CD4-positive, alpha-beta T cell treated with Interleukin-1 beta for 1 hour (primary cell): ENCODE results near the gene PSMB5.

Source experiments
- DNase-seq, 2 donors: peaks; one replicate each; pipeline ENCODE4 v3.0.0-alpha.2; 2020 to 2022

PSMB5 gene

DNA sequence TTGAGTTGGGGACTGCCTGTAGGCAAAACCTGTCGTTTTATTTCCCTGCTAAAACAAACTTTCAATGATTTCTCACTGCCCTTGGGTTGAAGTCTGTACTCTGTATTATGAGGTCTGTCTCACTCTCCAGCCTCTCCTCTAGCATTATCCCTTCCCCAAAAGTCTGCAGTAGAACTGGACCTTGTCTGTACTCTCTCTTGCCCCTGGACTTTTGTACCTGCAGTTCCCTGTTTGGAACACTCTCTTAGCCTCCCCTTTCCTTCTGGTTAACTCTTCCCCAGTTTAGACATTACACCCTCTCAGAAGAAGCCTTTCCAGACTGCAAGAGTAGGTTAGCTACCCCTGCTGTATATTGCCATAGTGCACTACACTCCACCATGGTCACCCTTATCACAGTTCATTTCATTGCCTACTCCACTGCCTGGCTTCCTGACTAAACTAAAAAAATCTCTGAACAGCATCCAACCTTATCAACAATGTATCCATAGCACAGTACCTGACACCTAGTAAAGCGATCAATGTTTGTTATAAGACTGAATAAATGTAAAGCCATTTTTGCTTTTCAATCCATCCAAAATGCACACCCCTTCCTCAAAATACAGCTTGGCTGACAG, 48.7 kb downstream of the PSMB5 start:
- no peak for DNase-seq

DNA sequence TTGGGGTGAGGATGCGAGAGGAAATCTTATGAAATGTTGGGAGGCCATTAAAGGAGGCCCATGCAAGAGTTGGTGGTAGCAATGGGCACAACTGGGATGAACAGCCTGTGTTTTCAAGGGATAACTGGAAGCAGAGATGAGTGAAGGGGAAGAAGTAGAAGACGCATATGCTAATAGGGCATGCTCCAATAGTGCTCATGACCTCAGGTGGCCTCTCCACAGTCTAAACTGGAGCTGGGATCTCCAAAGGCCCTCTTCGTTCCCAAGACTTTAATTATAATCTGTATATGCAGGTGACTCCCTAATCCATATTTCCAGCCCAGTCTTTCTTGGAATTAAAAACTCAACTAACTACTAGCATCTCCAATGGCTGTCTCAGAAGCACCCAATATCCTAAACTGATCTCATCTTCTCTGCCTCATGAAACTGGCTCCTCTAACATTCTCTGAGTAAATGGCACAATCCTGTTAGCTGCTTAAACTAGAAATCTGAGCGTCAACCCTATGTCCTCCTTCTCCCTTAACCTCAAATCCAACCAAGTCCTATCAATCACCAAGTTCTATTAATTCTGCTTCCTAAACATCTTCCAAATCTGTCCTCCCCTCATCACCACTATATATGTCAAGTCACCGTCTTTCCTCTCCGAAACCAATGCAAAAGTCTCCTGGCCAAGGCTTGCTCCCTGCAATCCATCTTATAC, 49.6 kb downstream of the PSMB5 start:
- no peak for DNase-seq

DNA sequence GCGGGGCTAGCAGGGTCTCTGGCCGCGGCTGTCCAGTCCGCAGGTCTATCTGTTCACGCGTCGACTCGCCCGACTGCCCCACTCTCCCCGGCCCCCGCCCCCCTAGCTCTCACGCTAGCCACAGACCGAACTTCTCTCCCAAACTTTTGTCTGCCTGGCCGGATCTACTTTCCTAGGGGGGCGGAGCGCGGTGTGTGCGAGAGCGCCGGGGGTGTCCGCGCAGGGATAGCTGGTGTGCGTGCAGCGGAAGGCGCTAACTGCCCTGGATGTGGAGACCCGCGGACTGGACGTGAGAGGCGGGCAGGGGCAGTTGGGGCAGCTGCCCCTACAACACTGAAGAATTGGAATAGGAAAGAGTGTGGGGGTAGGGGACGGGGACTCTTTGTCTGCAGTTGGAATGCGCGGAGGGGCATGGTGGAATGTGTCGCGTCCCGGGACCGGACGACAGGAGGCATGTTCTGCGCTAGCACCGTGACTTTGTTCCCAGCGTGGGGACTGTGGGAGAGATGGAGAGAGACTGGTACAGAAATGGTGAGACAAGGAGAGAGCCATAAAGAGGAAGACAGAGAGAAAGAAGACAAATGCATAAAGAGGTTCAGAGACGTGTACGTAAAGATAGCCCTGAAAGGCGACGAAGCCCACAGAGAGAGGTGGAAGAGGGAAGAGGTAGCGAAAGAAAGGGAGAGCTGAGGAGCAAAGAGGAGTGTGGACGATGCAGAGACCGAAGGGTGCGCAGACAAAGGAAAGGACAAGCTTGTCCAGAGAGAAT, 52.0 kb downstream of the PSMB5 start, which contains the start of gene AJUBA:
Gene AJUBA (minus strand): TSS at position 75 of the 769 bp plus-strand sequence. CDS start 285 bp downstream, outside the sequence.
- DNase-seq, result peak; percentile 72 to 78

DNA sequence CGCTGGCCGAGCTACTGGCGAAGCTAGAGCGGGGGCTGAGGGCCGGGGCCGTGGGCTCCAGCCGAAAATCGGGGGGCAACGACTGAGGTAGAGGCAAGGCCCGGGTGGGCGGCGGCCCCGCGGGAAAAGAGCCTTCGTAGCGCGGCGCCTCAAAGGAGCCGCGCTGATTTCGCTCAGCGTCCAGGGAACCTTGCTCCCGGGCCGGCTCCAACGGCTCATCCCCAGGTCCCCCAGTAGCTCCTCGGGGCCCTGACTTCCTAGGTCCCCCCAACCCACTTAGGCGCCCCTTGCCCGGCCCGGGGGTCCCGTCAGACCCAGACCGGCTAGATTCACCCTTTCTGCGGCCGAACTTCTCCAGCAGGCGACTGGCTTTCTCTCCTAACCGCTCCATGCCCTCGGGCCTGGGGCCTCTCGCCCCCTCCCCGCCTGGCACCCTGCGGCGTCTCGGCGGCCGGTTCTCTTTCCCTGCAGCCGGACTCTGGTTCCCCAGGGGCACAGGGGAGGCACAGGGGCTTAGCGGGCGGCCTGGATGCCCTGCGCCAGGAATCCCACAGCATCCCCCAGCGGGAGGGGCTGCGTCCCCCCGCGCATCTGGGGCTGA, 52.7 kb downstream of the PSMB5 start:
- DNase-seq, result no peak

DNA sequence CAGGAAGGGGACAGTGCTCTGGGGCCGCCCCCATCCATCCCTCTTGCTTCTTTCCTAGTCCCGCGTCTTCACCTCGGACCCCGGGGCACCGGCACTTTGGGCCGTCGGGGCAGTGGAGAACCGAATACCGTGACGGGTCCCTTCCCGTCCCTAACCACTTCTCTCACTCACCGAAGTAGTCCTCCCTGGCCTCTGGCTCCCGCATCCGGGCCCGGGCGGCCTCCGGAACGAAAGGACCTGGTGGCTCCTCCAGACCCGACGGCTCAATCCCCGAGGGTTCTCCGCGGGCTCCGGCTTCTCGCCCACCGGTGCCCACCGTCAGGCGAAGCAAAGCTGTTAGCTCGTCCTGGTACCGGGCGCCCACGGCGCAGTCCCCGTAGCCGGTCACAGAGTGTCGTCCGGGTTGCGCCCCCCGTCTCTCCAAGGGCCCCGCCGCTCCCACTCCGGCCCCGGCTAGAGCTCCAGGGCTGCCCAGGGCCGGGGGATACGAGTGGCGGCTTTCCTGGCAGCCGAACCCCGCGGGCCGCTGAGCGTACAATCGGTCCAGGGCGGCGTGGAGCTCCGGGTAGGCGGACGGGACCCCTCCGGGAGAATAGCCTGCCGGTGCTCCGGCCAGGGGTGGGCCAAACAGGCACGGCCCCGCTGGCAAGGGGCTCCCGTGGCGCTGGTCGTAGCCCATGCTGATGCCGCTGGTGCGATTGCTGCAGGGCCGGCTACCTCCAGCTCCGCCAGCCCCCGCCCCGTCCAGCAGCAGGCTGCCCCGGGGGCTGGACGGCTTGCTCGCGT, 53.4 kb downstream of the PSMB5 start:
- DNase-seq, result peak in 1 of 2 donors; percentile 14

DNA sequence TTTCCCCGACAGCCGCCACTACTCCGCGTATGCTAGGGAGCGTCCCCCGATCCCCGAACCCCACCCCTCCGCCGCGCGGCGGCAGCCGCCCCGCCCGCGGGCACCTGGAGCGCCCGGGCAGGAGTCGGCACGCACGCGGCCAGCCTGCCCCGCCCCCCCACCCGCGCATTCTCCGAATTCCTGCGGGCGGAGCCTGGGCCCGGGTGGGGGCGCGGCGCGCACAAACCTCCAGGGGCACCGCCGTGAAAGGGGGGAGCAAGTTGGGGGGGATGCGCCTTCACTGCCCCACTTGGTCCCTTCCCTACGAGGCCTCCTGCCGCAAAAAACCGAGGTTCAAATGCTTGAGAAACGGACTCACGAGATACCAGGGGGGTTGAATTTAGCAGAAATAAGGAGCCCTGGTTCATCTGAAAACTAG, 54.0 kb downstream of the PSMB5 start:
- DNase-seq, result peak in 1 of 2 donors; percentile 20

DNA sequence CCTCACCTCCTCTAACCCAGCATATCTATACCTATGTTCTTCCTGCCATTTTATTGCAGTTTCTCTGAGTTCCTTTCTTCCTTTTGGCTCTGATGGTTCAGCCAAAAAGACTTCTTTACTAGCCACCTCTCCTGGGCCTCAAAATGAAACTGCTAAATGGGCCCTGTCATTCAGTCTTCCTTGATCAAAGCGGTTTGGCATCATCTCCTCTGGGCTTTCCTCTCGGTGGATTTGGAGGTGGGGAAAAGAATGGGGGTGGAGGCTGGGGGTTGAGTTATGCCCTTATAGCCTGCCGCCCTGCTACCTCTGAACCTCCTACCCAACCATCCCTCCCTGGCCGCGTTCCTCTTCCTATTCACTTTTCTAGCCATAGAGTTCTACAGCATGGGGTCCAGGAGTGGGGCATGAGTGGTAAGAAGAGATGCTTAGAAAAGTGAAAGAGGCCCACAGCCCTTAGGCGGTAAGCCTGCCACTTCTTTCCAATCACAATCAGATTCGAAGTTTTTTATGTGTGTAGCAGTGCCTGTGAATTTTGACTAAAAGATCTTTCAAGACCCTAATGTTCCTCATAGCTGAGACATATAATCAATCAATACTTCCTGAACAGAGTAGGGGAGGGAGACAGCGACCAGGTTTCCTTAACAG, 54.8 kb downstream of the PSMB5 start:
- no peak for DNase-seq

DNA sequence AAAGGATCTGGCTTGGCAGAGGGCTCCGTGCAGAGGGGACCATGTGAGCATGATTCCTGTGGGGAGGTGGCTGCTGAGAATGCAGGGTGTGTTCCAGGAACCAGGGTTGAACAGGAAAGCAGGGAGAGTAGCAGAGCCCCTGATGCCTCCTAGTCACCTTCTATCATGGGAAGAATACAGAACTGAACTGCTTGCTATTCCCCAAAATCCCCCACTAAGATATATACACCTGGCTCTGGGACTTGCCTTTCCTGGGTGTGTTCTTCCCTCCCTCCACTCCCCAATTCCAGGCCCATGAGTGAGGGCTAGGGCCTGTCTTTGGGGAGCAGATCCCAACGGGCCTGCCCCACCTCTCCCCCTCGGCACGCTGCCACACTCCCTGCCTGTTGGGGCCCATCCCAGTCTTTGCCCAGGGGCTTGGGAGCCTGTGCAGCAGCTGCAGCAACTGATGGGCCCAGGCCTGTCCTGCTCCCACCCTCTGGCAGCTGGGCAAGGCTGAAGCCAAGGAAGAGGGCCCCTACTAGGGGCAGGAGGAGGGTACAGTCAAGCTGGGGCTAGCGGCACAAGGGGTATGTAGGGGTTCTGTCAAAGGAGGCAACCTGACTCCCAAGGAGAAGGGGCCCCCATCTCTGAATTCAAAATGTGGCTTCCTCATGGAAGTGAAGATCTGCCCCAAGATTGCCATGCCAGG, 55.6 kb downstream of the PSMB5 start:
- DNase-seq, result no peak

DNA sequence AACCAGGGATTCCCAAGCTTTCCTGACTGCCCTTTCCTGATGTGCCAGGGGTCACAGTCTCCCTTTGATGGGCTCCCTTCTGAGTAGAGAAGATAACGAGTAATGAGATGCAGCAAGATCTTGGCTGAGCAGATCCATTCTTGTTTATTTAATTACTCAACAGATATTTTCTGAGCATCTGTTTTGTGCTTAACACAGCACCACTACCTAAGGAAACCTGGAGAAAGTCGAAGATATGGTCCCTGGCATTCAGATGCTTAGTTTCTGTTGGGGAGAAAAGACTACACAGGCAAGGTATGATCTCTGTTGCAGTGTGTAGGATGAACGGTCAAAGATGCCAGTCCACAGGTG, 56.2 kb downstream of the PSMB5 start:
- DNase-seq, result no peak

DNA sequence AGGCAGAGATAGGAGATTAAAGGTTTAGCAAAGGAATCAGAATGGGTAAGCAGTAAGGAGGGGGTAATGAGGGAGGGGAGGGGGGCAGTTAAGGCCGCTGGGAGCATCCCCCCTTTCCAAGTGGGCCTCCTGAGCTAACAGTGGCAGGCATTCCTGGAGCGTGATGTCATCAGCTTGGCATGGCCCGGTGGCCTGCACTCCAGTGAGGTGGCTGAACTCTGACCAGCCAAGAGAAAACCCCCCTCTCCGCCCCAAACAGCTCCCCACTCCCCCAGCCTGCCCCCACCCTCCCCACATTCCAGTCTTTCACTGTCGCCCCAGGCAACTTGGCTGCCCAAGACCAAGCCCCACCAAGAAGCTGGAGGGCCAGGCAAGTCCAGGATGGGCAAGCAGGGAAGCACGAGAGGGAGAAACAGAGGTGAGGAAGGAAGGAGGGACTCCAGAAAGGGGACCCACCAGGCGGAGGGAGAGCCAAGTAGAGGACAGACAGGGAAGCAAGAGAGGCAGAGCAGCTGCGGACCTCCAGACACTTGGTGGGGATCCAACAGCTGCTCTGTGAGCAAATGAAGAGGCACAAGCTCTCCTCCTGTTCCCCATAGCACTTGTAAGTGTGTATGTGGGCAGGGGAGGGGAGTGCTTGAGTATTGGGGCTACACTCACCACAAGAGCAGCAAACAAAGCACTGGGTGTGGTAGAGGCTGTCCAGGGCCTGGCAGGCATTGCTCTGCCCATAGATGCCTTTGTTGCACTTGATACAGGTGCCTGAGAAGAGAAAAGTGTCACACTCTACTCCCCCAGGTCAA, 56.8 kb downstream of the PSMB5 start:
- no peak for DNase-seq

DNA sequence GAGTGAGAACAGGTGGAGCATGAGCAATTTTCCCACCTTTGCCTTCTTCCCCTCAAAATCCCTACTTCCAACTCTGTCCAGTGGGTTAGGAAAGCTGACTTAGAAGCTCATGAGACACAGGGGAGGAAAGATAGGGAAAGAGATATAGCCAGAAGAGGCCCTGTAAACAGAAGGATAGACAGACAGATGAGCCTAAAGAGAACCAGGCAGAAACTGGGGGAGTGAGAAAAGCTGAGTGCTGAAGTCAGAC, 57.3 kb downstream of the PSMB5 start:
- DNase-seq, result no peak

DNA sequence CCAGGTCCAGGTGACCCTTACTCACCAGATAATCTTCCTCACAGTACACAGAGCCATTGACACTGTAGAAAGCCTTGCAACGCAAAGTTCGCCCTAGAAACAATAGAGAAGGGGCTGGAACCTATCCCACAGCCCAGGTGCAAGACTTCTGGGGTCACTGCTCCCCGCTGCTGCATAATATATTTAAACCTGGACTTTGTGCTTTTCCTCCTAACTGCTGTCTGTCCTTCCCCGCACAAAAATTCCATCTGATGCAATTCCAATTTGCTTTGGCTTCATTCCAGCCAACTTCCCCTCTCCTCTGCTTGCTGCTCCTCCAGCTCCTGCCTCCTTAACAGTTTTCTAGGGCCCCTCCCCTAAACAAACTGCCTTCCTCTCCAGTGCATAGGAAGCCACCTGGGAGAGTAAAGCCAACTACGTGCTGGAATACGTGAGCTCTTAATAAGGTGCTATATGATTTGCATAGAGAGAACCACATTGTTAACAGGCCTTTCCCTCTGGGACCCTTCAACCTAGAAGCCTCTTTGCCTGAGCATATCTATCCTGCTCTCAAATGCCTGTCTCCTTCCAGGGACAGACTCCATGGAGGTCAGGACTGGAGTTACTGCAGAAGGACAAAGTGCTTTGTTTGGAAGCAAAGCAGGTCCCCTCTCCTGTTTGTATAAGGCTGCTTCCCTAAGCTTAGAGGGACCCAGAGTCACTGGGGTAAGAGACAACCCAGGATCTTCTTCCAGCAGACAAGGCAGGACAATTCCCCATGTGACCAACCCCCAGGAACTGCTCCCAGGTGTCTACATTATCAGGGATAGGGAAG, 57.9 kb downstream of the PSMB5 start:
- no peak for DNase-seq
